GM18511 (cell line): ENCODE measurements around the gene RIPPLY2.
A peak's percentile ranks its signal among the peaks of the same experiment; 100 is the strongest.
"Not testable (repeated sequence)": the region's sequence is repeated elsewhere in the genome, so short reads cannot be mapped to it uniquely, and the experiment has no call there.

Experiments
- ATAC-seq: cut with Tn5 transposase; IDR thresholded peaks from one replicate; pipeline ENCODE4 v1.9.1; 2021; ENCODE audit warnings: mild to moderate bottlenecking, moderate library complexity; ENCODE audit not compliant: unreplicated experiment

RIPPLY2 gene, protein sequence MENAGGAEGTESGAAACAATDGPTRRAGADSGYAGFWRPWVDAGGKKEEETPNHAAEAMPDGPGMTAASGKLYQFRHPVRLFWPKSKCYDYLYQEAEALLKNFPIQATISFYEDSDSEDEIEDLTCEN

GRCh38 chr6:83853178-83854000 is at the start of gene RIPPLY2:
Gene RIPPLY2, plus strand, starts transcription at chr6:83853360. Its CDS starts 57 bp downstream, at chr6:83853417.
- ATAC-seq = no peak

- not testable (repeated sequence) for ATAC-seq
These were observed 49.7 kb upstream of the RIPPLY2 start for GRCh38 chr6:83803492-83803891.

- no peak for ATAC-seq
These were observed 48.3 kb upstream of the RIPPLY2 start for GRCh38 chr6:83804886-83805285.

- no peak for ATAC-seq
These were observed 45.2 kb upstream of the RIPPLY2 start for GRCh38 chr6:83808005-83808404.

DNA sequence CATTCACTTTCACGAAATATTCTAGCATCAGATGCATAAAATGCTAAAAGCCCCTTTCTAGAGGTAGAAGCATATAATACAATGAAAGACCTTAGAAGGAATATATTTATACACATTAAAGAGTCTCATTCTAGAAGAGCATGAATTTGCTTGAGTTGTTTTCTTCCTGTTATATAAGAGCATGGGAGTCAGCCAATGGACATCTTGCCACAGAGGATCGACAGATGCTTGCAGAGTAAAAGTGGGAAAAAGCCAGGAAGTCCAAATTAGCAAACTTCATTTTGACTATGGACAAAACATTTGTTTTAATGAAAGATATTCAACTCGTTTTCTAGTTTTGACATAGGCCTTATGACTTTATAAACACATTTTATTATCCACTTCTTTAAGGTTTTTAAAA is 44.2 kb upstream of the RIPPLY2 start:
- ATAC-seq = no peak

DNA sequence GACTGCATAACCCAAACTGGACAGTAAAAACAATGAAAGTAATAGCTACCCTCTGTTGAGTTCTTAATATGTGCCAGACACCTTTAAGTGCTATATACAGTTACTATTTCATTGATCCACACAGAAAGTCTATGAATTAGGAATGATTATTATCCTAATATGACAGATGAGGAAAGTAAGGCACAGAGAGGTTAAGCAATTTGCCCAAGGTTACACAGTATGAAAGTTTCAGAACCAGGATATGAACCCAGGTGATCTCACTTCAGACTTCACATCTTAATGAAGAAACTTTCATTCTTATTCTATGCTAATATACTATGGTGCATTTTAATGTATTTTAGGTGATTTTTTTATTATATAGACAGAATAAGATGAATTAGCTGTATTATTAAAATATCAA is 40.6 kb upstream of the RIPPLY2 start:
- ATAC-seq = no peak

DNA sequence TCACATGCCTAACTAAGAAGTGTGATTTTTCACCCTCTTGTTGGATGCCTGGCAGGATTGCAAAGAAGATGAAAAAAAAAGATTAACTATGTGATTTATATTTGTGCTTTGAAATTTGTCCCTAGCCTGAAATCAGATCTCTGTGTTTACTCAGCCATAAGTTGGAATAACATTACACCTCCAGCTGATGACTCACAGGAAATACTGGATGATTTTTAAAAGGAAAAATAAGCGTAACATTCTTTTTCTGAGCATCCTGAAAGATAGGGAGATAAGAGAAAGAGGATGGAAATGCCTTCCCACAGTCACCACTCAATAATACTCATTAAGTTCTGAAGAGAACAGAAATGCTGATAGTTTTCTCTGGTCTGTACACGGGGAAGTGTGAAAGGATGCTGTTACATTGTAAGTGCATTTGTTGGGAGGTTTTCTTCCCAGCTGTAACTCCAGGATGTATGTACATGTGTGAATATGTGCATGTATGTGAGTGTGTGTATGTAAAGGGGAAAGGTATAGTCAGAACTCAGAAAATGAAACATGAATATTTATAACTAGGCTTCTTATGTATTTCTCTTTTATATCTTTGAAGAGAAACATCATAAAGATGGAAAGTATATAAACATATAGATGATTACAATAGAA is 37.4 kb upstream of the RIPPLY2 start:
- no peak for ATAC-seq

DNA sequence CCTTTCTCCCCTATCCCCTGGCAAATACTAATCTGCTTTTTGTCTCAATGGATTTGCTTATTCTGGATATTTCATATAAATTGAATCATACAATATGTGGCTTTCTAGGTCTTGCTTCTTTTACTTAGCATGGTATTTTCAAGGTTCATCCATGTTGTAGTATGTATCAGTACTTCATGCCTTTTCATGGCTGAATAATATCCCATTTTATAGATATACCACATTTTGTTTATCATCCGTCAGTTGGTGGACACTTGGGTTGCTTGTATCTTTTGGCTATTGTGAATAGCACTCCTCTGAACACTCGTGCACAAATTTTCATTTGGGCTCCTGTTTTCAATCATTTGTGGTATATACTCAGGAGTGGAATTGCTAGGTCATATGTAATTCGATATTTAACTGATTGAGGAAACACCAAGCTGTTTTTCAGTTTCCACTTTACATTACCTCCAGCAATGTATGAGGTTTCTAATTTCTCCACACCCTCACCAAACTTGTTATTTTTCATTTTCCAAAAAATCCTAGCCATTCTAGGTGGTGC is 30.5 kb upstream of the RIPPLY2 start:
- no peak for ATAC-seq

- no peak for ATAC-seq
These were observed 28.8 kb upstream of the RIPPLY2 start for GRCh38 chr6:83824388-83824801.

GRCh38 chr6:83824831-83825230 is 28.3 kb upstream of the RIPPLY2 start:
- no peak for ATAC-seq

GRCh38 chr6:83827050-83827449 is 26.1 kb upstream of the RIPPLY2 start:
- ATAC-seq = no peak

GRCh38 chr6:83838727-83839126 is 14.4 kb upstream of the RIPPLY2 start:
- ATAC-seq = no peak

GRCh38 chr6:83844170-83844569 is 9.0 kb upstream of the RIPPLY2 start:
- ATAC-seq = no peak

- no peak for ATAC-seq
These were observed 6.9 kb upstream of the RIPPLY2 start for GRCh38 chr6:83846291-83846690.

GRCh38 chr6:83847179-83847578 is 6.0 kb upstream of the RIPPLY2 start:
- peak; percentile 94 for ATAC-seq

DNA sequence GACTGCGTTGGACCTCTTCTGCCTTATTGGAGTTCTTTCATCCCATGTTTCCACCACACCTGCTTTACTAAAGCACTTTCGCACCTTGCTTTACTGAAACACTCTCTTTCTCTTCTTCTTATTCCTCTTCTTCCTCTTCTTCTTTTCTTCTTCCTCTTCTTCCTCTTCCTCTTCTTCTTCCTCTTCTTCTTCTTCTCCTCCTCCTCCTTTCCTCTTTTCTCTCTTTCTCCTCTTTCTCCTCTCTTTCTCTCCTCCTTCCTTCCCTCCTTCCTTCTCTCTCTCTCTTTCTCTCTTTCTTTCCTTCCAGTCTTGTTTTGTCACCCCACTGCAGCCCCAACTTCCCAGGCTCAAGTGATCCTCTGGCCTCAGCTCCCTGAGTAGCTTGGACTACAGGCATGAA is 4.0 kb upstream of the RIPPLY2 start:
- ATAC-seq = no peak

DNA sequence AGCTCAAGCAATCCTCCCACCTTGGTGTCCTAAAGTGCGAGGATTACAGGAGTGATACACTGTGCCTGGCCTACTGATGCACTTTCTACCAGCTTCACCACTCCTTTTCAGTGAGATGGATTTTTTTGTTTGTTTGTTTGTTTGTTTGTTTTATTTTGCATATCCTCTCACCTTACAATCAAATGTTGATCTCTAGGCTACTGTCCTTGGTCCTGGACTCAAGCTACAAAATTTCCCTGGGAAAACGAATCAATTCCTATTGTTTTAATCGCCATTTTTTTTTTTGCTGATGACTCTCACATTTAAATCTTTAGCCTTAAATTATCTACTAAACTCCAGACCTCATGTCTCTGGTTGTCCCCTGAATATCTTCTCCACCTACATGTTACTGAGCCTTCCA is 3.5 kb upstream of the RIPPLY2 start:
- no peak for ATAC-seq

GRCh38 chr6:83852528-83853177 is 507 bp upstream of the RIPPLY2 start:
- no peak for ATAC-seq

GRCh38 chr6:83854001-83854501 is 891 bp downstream of the RIPPLY2 start:
- no peak for ATAC-seq

DNA sequence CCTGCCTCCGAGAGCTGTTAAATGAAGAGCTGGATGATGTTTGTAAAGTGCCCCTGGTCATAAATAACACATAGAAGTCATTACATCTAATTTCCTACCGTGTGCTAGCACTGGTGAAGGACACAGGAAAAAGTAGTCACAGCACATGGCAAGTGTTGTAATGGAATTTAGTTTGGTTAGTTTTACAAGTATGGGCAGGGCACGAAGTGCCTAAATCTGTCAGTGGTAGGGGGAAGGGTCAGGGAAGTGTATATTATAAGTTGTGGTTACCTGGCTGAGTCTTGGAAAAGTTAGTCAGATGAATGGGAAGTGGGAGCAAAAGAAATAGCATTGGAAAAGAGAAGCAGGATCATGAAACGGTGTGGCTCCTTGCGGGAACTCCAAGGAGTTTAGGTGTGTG is 1.6 kb downstream of the RIPPLY2 start:
- ATAC-seq = no peak
